ENCODE measurements around the gene SCD5.

Gene SCD5

DNA sequence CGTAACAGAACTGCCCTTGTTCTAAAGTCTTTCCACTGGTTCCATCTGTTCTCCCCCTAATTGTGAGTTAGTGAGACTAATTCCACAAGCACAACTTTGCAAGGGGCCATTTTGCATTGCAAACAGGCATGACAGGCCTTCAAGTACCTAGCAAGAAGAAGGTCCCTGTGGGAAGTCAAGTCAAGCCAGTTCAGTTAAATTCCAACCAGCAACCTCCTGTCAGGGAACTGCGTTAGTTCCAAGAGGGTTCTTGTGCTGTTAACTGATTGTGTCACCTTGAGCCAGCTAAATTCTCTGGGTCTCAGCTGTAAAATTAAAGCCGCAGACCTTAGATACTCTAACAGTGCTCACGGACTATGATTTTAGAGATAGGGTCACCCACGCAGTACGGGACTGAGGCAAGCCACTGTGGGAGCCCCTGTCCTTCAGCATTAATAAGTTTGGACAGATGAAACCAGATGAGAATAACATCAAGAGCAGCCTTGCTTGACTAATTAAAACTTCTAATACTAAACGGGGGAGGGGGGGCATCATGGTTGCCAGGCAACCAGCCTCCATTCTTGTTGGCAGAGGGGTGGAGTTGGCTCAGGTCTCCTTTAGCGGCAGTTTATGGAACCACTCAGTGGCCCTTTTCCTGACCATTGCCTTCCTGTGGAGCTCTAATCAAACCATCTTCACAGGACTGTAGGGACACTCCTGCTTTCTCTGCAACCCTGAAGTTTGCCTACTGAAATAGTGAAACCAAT lies 212.7 kb downstream of the SCD5 start:
- Mint-ChIP-seq H3K36me3 (ENCODE audit: low read depth) (no peaks in the 10 kb centered on the region), H3K27ac (no peak overlapping the region), H3K4me3 (no peak overlapping the region), H3K9me3 (no peaks in the 10 kb centered on the region), H3K27me3 (peaks cover 11% of the 10 kb centered on the region), H3K4me1 (ENCODE audit: low read depth) (no peaks in the 10 kb centered on the region)
- no peak for DNase-seq

DNA sequence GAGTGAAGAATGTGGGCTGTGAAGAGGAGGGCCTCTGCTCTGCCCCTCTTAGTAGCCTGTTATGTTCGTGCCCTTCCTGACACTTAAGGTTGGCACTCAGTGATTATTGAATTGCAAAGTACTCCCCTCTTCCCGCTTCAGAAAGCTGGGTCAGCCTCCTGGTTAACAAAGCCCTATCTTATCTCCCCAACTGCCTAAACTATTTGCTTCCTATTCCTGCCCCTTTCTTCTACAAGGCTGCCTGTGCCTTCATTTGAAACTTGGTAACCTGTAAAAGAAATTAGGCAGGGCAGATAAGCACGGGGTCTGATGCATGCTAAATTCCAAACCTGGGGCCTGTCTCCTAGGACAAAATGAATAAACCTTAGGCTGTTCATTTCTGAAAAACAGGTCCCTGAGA lies 213.7 kb downstream of the SCD5 start:
- H3K4me3 Mint-ChIP-seq: no peak overlapping the region
- H3K36me3 Mint-ChIP-seq (ENCODE audit: low read depth): no peaks in the 10 kb centered on the region
- DNase-seq: no peak
- H3K9me3 Mint-ChIP-seq: no peaks in the 10 kb centered on the region
- peaks cover 11% of the 10 kb centered on the region for H3K27me3 Mint-ChIP-seq
- H3K27ac Mint-ChIP-seq: no peak overlapping the region
- no peaks in the 10 kb centered on the region for H3K4me1 Mint-ChIP-seq (ENCODE audit: low read depth)

DNA sequence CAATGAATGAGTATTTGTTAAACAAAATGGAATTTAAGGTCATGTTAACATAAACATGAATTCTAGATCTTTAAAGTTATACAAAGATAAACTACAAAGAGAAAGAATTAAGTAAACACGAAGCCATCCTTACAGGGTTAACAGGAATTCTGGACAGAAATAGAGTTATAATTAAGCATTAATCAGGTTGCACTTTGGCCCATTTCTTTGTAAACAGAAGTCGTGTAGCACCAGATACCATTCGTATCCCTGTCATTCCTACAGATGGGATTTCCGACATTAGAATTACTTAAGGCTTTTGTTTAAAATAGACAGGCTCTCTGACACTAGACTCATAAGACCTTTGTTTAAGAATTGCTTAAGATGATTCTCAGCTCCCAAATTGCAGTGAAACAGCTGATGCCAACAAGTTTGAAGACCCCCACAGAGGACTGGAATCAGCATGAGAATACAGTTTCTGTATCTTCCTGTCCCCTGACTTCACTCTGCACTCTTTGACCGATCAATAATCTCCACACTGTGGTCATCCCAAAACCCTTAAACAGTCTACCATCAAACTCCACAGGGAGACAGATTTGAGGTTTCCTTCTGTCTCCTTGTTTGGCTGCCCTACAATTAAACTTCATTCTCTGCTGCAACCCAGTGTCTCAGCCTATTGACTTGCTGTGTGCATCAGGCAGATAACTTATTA lies 214.6 kb downstream of the SCD5 start:
- H3K27ac Mint-ChIP-seq: no peak overlapping the region
- no peaks in the 10 kb centered on the region for H3K4me1 Mint-ChIP-seq (ENCODE audit: low read depth)
- no peaks in the 10 kb centered on the region for H3K36me3 Mint-ChIP-seq (ENCODE audit: low read depth)
- DNase-seq: no peak
- H3K4me3 Mint-ChIP-seq: no peak overlapping the region
- peaks cover 8% of the 10 kb centered on the region for H3K27me3 Mint-ChIP-seq
- H3K9me3 Mint-ChIP-seq: no peaks in the 10 kb centered on the region

DNA sequence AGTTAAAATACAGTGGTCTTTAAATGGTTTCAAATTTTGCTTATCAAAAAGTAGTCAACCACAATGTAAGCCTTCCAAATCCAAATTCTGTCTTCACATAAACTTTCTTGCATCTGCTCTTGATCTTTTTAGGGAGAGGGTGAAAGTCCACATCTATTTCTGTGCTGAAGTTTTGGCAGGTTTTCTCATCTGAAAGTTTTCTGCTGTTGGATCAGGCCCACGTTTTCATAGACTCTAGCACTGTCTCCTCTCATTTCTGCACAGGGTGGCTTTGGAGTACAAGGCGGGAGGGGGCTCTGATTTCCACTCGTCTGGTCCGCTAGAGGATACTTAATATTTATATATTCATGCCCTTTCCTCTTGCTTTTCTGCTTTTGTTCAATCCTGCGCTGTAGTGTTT lies 218.7 kb downstream of the SCD5 start:
- Mint-ChIP-seq H3K27ac (no peak overlapping the region), H3K4me3 (no peak overlapping the region), H3K9me3 (no peaks in the 10 kb centered on the region), H3K27me3 (peaks cover 10% of the 10 kb centered on the region), H3K36me3 (ENCODE audit: low read depth) (no peaks in the 10 kb centered on the region), H3K4me1 (ENCODE audit: low read depth) (no peaks in the 10 kb centered on the region)
- DNase-seq: no peak
